B cell (primary cell): ENCODE measurements around the gene ZDHHC12. TPM values are rescaled to one million over a fixed set of nuclear protein-coding genes. Genes with fewer than 3 reads are reported as not detected.

Experiments
- ATAC-seq: fragments of 200-7000 bp; cut with Tn5 transposase; one replicate; pipeline ENCODE4 v1.10.0; 2021; ENCODE audit warnings: low read depth, mild to moderate bottlenecking, moderate number of reproducible peaks, moderate library complexity
- CTCF ChIA-PET: fragments of 350-600 bp; sonication (Branson Sonifier 250); formaldehyde crosslinking; loops from one replicate; lab custom pipeline; 2021; ENCODE audit warnings: antibody characterized with exemption, inconsistent platforms; lab: Charles Lee
- POLR2A ChIA-PET: fragments of 350-600 bp; sonication (Branson Sonifier 250); formaldehyde crosslinking; loops from one replicate; lab custom pipeline; 2021; ENCODE audit warnings: antibody characterized with exemption; lab: Charles Lee
- DNase-seq: peaks from one replicate; pipeline ENCODE4 v3.0.0; 2013
- H2AFZ ChIP-seq: 2 replicates; pipeline ENCODE4 v1.6.1; 2012; ENCODE audit warnings: mild to moderate bottlenecking, low read depth, low read length; ENCODE audit not compliant: insufficient read depth, poor library complexity, severe bottlenecking
- H3K27ac ChIP-seq, 2 donors: 1 replicate in 1 of 2; 2 replicates in 1 of 2; pipeline ENCODE4 v1.5.1; 2012 to 2013; ENCODE audit warnings: low read length in 2 of 2, mild to moderate bottlenecking in 2 of 2, moderate library complexity in 1 of 2
- H3K27me3 ChIP-seq, 4 experiments: fragments of 200-600 bp in 1 of 4; sonication (generic) in 1 of 4; replicated peaks in 1 of 4; 1 replicate in 2 of 4; 2 replicates in 2 of 4; pipeline versions ENCODE4 v1.6.1 to v1.7.0; 2013 to 2016; ENCODE audit warnings: low read length in 3 of 4, mild to moderate bottlenecking in 2 of 4, mixed read lengths in 1 of 4, moderate library complexity in 1 of 4; ENCODE audit not compliant: insufficient read depth in 4 of 4, control insufficient read depth in 3 of 4; ENCODE audit errors: control extremely low read depth in 1 of 4
- H3K36me3 ChIP-seq, 2 experiments: replicated peaks in 1 of 2; 1 replicate in 1 of 2; 2 replicates in 1 of 2; pipeline versions ENCODE4 v1.6.1 to v1.7.1; 2013; ENCODE audit warnings: low read length in 1 of 2; ENCODE audit not compliant: insufficient read depth in 2 of 2, control insufficient read depth in 1 of 2; ENCODE audit errors: control extremely low read depth in 1 of 2, extremely low read depth in 1 of 2
- H3K4me1 ChIP-seq, 2 donors: fragments of 200-600 bp in 1 of 2; sonication (generic) in 1 of 2; 1 replicate in 1 of 2; 2 replicates in 1 of 2; pipeline versions ENCODE4 v1.5.1 to v1.6.1; 2013 to 2017; ENCODE audit warnings: low read length in 2 of 2; ENCODE audit not compliant: control insufficient read depth in 2 of 2, insufficient read depth in 2 of 2
- H3K4me2 ChIP-seq: replicated peaks from 2 replicates; pipeline ENCODE3; 2012; ENCODE audit warnings: mild to moderate bottlenecking, low read depth, low read length; ENCODE audit not compliant: poor library complexity, severe bottlenecking
- H3K4me3 ChIP-seq, 5 experiments: fragments of 200-600 bp in 1 of 5; sonication (generic) in 1 of 5; 1 replicate in 3 of 5; 2 replicates in 2 of 5; pipeline versions ENCODE4 v1.5.1 to v1.7.0; 2011 to 2016; ENCODE audit warnings: low read length in 4 of 5, mild to moderate bottlenecking in 4 of 5, low read depth in 2 of 5, control low read depth in 1 of 5, moderate library complexity in 1 of 5; ENCODE audit not compliant: insufficient read depth in 1 of 5; ENCODE audit errors: control extremely low read depth in 1 of 5, extremely low read depth in 1 of 5
- H3K79me2 ChIP-seq: fragments of 200-600 bp; sonication (generic); one replicate; pipeline ENCODE4 v1.6.0; 2016; ENCODE audit warnings: low read length; ENCODE audit not compliant: control insufficient read depth, insufficient read depth
- H3K9ac ChIP-seq: fragments of 200-600 bp; sonication (generic); 2 replicates; pipeline ENCODE4 v1.6.1; 2017; ENCODE audit warnings: mild to moderate bottlenecking, low read length, moderate library complexity
- H3K9me3 ChIP-seq, 3 donors: one replicate each; pipeline versions ENCODE4 v1.6.1 to v1.7.1; 2013; ENCODE audit warnings: low read length in 2 of 3; ENCODE audit not compliant: control insufficient read depth in 2 of 3, insufficient read depth in 1 of 3; ENCODE audit errors: control extremely low read depth in 1 of 3
- H4K20me1 ChIP-seq: 2 replicates; pipeline ENCODE4 v1.6.0; 2012; ENCODE audit warnings: mild to moderate bottlenecking, low read length; ENCODE audit not compliant: insufficient read depth, control insufficient read depth, poor library complexity, severe bottlenecking
- H3K27ac Mint-ChIP-seq: one replicate; pipeline ENCODE4 v1.8.0; 2021; ENCODE audit warnings: mixed read lengths
- H3K27me3 Mint-ChIP-seq: one replicate; pipeline ENCODE4 v1.8.0; 2021; ENCODE audit warnings: mixed read lengths
- H3K4me1 Mint-ChIP-seq: one replicate; pipeline ENCODE4 v1.8.0; 2021; ENCODE audit warnings: mixed read lengths
- H3K4me3 Mint-ChIP-seq: one replicate; pipeline ENCODE4 v1.8.0; 2021; ENCODE audit warnings: mixed read lengths
- H3K9me3 Mint-ChIP-seq: one replicate; pipeline ENCODE4 v1.8.0; 2022; ENCODE audit warnings: mixed read lengths; ENCODE audit not compliant: insufficient read depth
- EZH2 ChIP-seq: IDR thresholded peaks from 2 replicates; pipeline ENCODE4 v1.6.1; 2012; ENCODE audit warnings: borderline replicate concordance, low read depth, mild to moderate bottlenecking, moderate library complexity, low read length; ENCODE audit not compliant: insufficient read depth, poor library complexity, severe bottlenecking
- WGBS: methylation state at CpG from one replicate; pipeline ENCODE4 v1.1.5; 2013; ENCODE audit warnings: missing lambda C conversion rate; ENCODE audit not compliant: insufficient coverage; 5-methylcytosine and 5-hydroxymethylcytosine counted together
- intact Hi-C: fragments of 100-400 bp; cut with micrococcal nuclease; formaldehyde crosslinking; loops from one replicate; pipeline ENCODE4 v1.10.0; 2022
- polyA plus RNA-seq: library from polyadenylated mRNA; depleted of rRNA; stranded (reverse); fragments of >200 nt; gene quantifications from 2 replicates; pipeline ENCODE4 v1.2.3, GENCODE V29; 2012
- total RNA-seq, 2 donors: library from RNA; stranded (reverse); fragments of 120-200 nt in 1 of 2; gene quantifications; 1 replicate in 1 of 2; 2 replicates in 1 of 2; pipeline versions ENCODE4 v1.2.3 to v1.2.4, GENCODE V29; 2013 to 2022
- TF ChIP-seq, protein P1 (sequence below): fragments of 200-600 bp; IDR thresholded peaks from one replicate; pipeline ENCODE4 v1.8.0; 2022; ENCODE audit warnings: antibody characterized with exemption, mild to moderate bottlenecking

ZDHHC12 gene
- total and polyA plus RNA-seq, 2 donors (not counting 1 experiment from before 2014, with no cell fraction given): 28.5 to 47.0 TPM

DNA sequence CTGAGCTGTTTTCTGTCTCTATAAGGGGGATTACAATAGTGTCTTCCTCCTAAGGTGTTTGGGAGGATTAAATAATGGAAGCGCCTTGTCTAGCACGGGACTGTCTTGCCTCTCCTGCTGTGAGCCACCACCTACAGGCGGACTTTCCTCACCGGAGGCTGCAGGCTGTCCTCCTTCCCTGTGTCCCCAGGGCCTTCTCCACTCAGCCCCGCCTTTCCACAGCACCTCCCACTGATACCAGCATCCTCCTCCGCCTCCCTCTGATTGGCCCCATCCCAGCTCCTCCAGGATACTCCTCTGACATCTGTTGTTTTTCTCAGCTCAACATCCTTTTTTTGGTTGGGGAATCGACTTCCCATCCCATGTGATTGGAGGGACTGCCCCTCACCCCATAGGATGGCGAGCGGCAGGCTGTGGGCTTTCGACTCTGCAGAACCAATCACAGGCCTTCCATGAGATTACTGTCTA, 851 bp upstream of the ZDHHC12 start:
- ATAC-seq: no peak
- 52% methylated on average over 6 of the region's 10 CpGs for WGBS
- Histone ChIP-seq H3K9ac (peak overlapping the region; percentile 79), H3K4me1 (peaks cover 18 to 23% of the 10 kb centered on the region in 2 donors), H4K20me1 (no peaks in the 10 kb centered on the region), H3K4me3 (peak overlapping the region; percentile 62 to 96 (median 75)), H3K79me2 (peaks cover 8% of the 10 kb centered on the region), H3K27ac (peak overlapping the region; percentile 43 to 60), H2AFZ (peak overlapping the region; percentile 80), H3K9me3 (no peaks in the 10 kb centered on the region), H3K27me3 (no peaks in the 10 kb centered on the region), H3K36me3 (peaks cover 0 to 13% of the 10 kb centered on the region in 2 experiments), H3K4me2 (peak overlapping the region; percentile 87)
- Mint-ChIP-seq H3K4me1 (peaks cover 31% of the 10 kb centered on the region), H3K27ac (peak overlapping the region; percentile 91), H3K4me3 (peak overlapping the region; percentile 97), H3K9me3 (no peaks in the 10 kb centered on the region), H3K27me3 (no peaks in the 10 kb centered on the region)
- no peak for TF ChIP-seq EZH2
- TF ChIP-seq, protein P1, sequence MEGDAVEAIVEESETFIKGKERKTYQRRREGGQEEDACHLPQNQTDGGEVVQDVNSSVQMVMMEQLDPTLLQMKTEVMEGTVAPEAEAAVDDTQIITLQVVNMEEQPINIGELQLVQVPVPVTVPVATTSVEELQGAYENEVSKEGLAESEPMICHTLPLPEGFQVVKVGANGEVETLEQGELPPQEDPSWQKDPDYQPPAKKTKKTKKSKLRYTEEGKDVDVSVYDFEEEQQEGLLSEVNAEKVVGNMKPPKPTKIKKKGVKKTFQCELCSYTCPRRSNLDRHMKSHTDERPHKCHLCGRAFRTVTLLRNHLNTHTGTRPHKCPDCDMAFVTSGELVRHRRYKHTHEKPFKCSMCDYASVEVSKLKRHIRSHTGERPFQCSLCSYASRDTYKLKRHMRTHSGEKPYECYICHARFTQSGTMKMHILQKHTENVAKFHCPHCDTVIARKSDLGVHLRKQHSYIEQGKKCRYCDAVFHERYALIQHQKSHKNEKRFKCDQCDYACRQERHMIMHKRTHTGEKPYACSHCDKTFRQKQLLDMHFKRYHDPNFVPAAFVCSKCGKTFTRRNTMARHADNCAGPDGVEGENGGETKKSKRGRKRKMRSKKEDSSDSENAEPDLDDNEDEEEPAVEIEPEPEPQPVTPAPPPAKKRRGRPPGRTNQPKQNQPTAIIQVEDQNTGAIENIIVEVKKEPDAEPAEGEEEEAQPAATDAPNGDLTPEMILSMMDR: no peak
- ChIA-PET CTCF (interaction anchor here (0.9 to 1.7 kb wide), 6 partner anchors 23 to 205 kb away, joined by 3 to 9 read pairs (median 4); partner anchors contain the start of genes ENDOG and PKN3), POLR2A (interaction anchor here (0.7 to 1.2 kb wide), 4 partner anchors 23 to 172 kb away, joined by 3 to 6 read pairs (median 3); partner anchors contain the start of genes PKN3 and SPTAN1)
- intact Hi-C loops: loop anchor here (1.0 to 5.0 kb wide), 8 partner anchors 21 to 1078 kb away; partner anchors contain the start of genes DYNC2I2, ENDOG, SET and SPTAN1
- no peak for DNase-seq

DNA sequence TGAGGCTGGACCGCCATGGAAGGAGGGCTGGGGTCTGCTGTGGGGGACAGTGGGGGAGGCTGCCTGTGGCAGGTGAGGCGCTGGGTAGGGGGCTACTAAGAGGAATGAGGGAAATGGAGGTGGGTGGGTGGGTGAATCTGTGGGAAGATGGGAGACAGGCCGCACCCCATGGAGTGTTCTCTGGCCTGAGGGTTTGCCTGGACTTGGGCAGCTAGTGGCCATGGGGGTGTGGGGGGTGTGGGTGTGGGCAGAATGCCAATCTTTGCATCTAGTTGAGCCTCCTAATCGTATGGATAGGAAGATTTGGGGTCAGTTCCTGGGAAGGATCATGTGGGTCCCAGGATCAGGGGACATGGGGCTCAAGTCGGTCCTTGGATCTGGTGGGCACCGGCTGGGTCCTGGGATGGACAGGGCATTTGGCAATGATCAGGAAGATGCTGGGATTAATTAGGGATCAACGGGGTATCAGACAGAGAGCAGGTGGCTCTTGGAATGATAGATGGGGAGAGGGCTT, 518 bp downstream of the ZDHHC12 start:
- ATAC-seq: no peak
- peak overlapping the region; percentile 87 for H3K4me2 ChIP-seq
- peaks cover 0 to 13% of the 10 kb centered on the region in 2 experiments for H3K36me3 ChIP-seq
- Mint-ChIP-seq H3K9me3 (no peaks in the 10 kb centered on the region), H3K4me1 (peaks cover 31% of the 10 kb centered on the region), H3K4me3 (peak overlapping the region; percentile 97), H3K27me3 (no peaks in the 10 kb centered on the region), H3K27ac (peak overlapping the region; percentile 91)
- H3K79me2 ChIP-seq: peaks cover 8% of the 10 kb centered on the region
- intact Hi-C loops: loop anchor here (5.0 kb wide), 1 partner anchor 1079 kb away; the partner anchor contains the start of gene TOR1B
- 26% methylated on average over 7 of the region's 7 CpGs for WGBS
- POLR2A ChIA-PET: interaction anchor here (0.6 to 1.2 kb wide), 3 partner anchors 21 to 39 kb away, joined by 3 to 6 read pairs (median 3); partner anchors contain the start of gene PKN3
- peaks cover 18 to 23% of the 10 kb centered on the region in 2 donors for H3K4me1 ChIP-seq
- H2AFZ ChIP-seq: peak overlapping the region; percentile 94
- CTCF ChIA-PET: interaction anchor here (0.8 to 1.7 kb wide), 5 partner anchors 22 to 207 kb away, joined by 3 to 9 read pairs (median 5); partner anchors contain the start of genes ENDOG and PKN3
- no peaks in the 10 kb centered on the region for H3K9me3 ChIP-seq
- peak overlapping the region; percentile 93 for H3K9ac ChIP-seq
- peak overlapping the region; percentile 23 to 96 (median 92) for H3K4me3 ChIP-seq
- H3K27ac ChIP-seq: peak overlapping the region; percentile 66 to 82
- DNase-seq: no peak
- no peak for TF ChIP-seq EZH2
- TF ChIP-seq, protein P1: no peak
- no peaks in the 10 kb centered on the region for H4K20me1 ChIP-seq
- H3K27me3 ChIP-seq: no peaks in the 10 kb centered on the region
